ENCODE results near the gene CXADR.

GRCh38 chr21:17580319-17580718 lies 67.5 kb downstream of the CXADR start:
- TF ChIP-seq CTCF (IDR thresholded peaks at IDR 0.05), result no peak
- TF ChIP-seq POLR2A (IDR thresholded peaks at IDR 0.05), result no peak

All from thyroid gland (tissue), 4 donors.